WTC11 (cell line): ENCODE measurements around the gene SPEN. TPM values are rescaled to one million over a fixed set of nuclear protein-coding genes. Genes with fewer than 3 reads are reported as not detected.

ENCODE experiments used
- ATAC-seq: fragments of 200-7000 bp; cut with Tn5 transposase; 2 replicates; pipeline ENCODE4 v1.10.0; 2021; ENCODE audit warnings: mild to moderate bottlenecking, moderate library complexity
- CTCF ChIA-PET: fragments of 300-600 bp; sonication (Branson Sonifier 250); formaldehyde crosslinking; loops from one replicate; lab custom pipeline; 2021; ENCODE audit warnings: antibody characterized with exemption; lab: Charles Lee
- POLR2A ChIA-PET: fragments of 350-600 bp; sonication (Branson Sonifier 250); formaldehyde crosslinking; loops from one replicate; lab custom pipeline; 2021; ENCODE audit warnings: antibody characterized with exemption; lab: Charles Lee
- DNase-seq: peaks from one replicate; pipeline ENCODE4 v3.0.0; 2021; ENCODE audit warnings: low spot score
- H3K27ac Mint-ChIP-seq: 2 replicates; pipeline ENCODE4 v1.8.0; 2021; ENCODE audit warnings: mixed read lengths
- H3K27me3 Mint-ChIP-seq: 2 replicates; pipeline ENCODE4 v1.8.0; 2021; ENCODE audit warnings: low read depth, mild to moderate bottlenecking, moderate library complexity, mixed read lengths
- H3K36me3 Mint-ChIP-seq: 2 replicates; pipeline ENCODE4 v1.8.0; 2021; ENCODE audit warnings: mixed read lengths
- H3K4me1 Mint-ChIP-seq: 2 replicates; pipeline ENCODE4 v1.8.0; 2022; ENCODE audit warnings: mixed read lengths
- H3K4me3 Mint-ChIP-seq: 2 replicates; pipeline ENCODE4 v1.8.0; 2021; ENCODE audit warnings: mild to moderate bottlenecking, moderate library complexity, mixed read lengths
- H3K9me3 Mint-ChIP-seq: 2 replicates; pipeline ENCODE4 v1.8.0; 2021; ENCODE audit warnings: mixed read lengths
- ATF1 ChIP-seq: sonication (generic); formaldehyde crosslinking; IDR thresholded peaks from 2 replicates; pipeline ENCODE4 v1.8.1; 2023; ENCODE audit warnings: mild to moderate bottlenecking, moderate library complexity, missing genetic modification reagents
- ESRRA ChIP-seq: sonication (generic); formaldehyde crosslinking; IDR thresholded peaks from 2 replicates; pipeline ENCODE4 v1.8.1; 2022; ENCODE audit warnings: mild to moderate bottlenecking, missing genetic modification reagents, borderline replicate concordance
- FOXK1 ChIP-seq: sonication (generic); formaldehyde crosslinking; IDR thresholded peaks from 2 replicates; pipeline ENCODE4 v1.8.0; 2022; ENCODE audit warnings: mild to moderate bottlenecking, moderate library complexity, missing genetic modification reagents
- FOXP1 ChIP-seq: sonication (generic); formaldehyde crosslinking; IDR thresholded peaks from 2 replicates; pipeline ENCODE4 v1.8.0; 2022; ENCODE audit warnings: missing genetic modification reagents, mild to moderate bottlenecking, moderate library complexity, borderline replicate concordance
- GRHL2 ChIP-seq: fragments of 250-450 bp; sonication (Bioruptor Pico); IDR thresholded peaks from 2 replicates; pipeline ENCODE4 v1.8.0; 2022; ENCODE audit warnings: mild to moderate bottlenecking, moderate library complexity; ENCODE audit not compliant: insufficient replicate concordance, severe bottlenecking
- KAT7 ChIP-seq: sonication (generic); formaldehyde crosslinking; IDR thresholded peaks from 2 replicates; pipeline ENCODE4 v1.8.1; 2023; ENCODE audit warnings: missing genetic modification reagents, mild to moderate bottlenecking, borderline replicate concordance
- MXD4 ChIP-seq: fragments of 250-450 bp; sonication (Bioruptor Pico); IDR thresholded peaks from 2 replicates; pipeline ENCODE4 v1.8.0; 2021; ENCODE audit warnings: mild to moderate bottlenecking, moderate library complexity, borderline replicate concordance
- NR2C2 ChIP-seq: sonication (generic); formaldehyde crosslinking; IDR thresholded peaks from 2 replicates; pipeline ENCODE4 v1.8.0; 2022; ENCODE audit warnings: mild to moderate bottlenecking, missing genetic modification reagents
- ZNF121 ChIP-seq: sonication (generic); formaldehyde crosslinking; IDR thresholded peaks from 2 replicates; pipeline ENCODE4 v1.8.0; 2023; ENCODE audit warnings: missing genetic modification reagents
- total RNA-seq: library from RNA; stranded (reverse); gene quantifications from 3 replicates; pipeline ENCODE4 v1.2.3, GENCODE V29; 2021
- TF ChIP-seq, protein P1 (sequence below): fragments of 200-600 bp; IDR thresholded peaks from 2 replicates; pipeline ENCODE4 v1.8.0; 2022; ENCODE audit warnings: antibody characterized with exemption
- TF ChIP-seq, protein P2 (sequence below): sonication (generic); formaldehyde crosslinking; IDR thresholded peaks from 2 replicates; pipeline ENCODE4 v1.8.0; 2022; ENCODE audit warnings: missing genetic modification reagents
- TF ChIP-seq, protein P3 (sequence below): sonication (generic); formaldehyde crosslinking; IDR thresholded peaks from 2 replicates; pipeline ENCODE4 v1.8.0; 2023; ENCODE audit warnings: mild to moderate bottlenecking, missing genetic modification reagents
- TF ChIP-seq, protein P4 (sequence below): fragments of 250-450 bp; sonication (Bioruptor Pico); IDR thresholded peaks from 2 replicates; pipeline ENCODE4 v1.8.0; 2021; ENCODE audit warnings: mild to moderate bottlenecking
- TF ChIP-seq, protein P5 (sequence below): fragments of 250-450 bp; sonication (Bioruptor Pico); IDR thresholded peaks from 2 replicates; pipeline ENCODE4 v1.9.0; 2021; ENCODE audit warnings: mild to moderate bottlenecking
- TF ChIP-seq, protein P6 (sequence below): sonication (generic); formaldehyde crosslinking; IDR thresholded peaks from 2 replicates; pipeline ENCODE4 v1.8.0; 2022; ENCODE audit warnings: mild to moderate bottlenecking, missing genetic modification reagents
- TF ChIP-seq, protein P7 (sequence below): sonication (generic); formaldehyde crosslinking; IDR thresholded peaks from 2 replicates; pipeline ENCODE4 v1.8.1; 2023; ENCODE audit warnings: mild to moderate bottlenecking, missing genetic modification reagents, moderate library complexity
- TF ChIP-seq, protein P8 (sequence below): sonication (generic); formaldehyde crosslinking; IDR thresholded peaks from 2 replicates; pipeline ENCODE4 v1.8.0; 2023; ENCODE audit warnings: missing genetic modification reagents, mild to moderate bottlenecking, borderline replicate concordance

The SPEN gene
- total RNA-seq, 1 experiment from 2014 or later: 48.8 TPM

DNA sequence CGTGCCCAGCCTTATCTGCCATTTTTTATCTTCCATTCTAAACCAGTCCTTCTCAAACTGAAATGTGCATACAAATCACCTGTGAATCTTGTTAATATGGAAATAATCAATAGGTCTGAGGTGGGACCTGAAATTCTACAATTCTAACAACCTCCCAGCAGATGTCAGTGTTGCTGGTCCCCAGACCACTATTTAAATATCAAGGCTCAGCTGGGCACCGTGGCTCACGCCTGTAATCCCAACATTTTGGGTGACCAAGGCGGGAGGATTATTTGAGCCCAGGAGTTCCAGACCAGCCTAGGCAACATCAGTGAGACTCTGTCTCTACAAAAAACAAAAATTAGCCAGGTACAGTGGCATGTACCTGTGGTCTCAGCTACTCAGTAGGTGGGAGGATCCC is 44.1 kb upstream of the SPEN start:
- Mint-ChIP-seq H3K27me3 (no peaks in the 10 kb centered on the region; the same call in 1 of the 2 replicates), H3K4me1 (peaks cover 19% of the 10 kb centered on the region), H3K27ac (no peak overlapping the region), H3K36me3 (no peaks in the 10 kb centered on the region), H3K9me3 (no peaks in the 10 kb centered on the region), H3K4me3 (no peak overlapping the region)
- ChIA-PET POLR2A (interaction anchor here (0.5 kb wide), 1 partner anchor 17 kb away, joined by 3 read pairs; no protein-coding TSS in a partner anchor), CTCF (interaction anchor here (0.5 to 5.0 kb wide), 28 partner anchors 9 to 410 kb away, joined by 3 to 31 read pairs (median 4); partner anchors contain the start of genes SPEN and ZBTB17)
- DNase-seq (peak; percentile 36), ATAC-seq (peak; percentile 54)
- no peak for TF ChIP-seq FOXK1 (CRISPR knock-in tag)
- TF ChIP-seq ESRRA: no peak
- TF ChIP-seq, protein P1, sequence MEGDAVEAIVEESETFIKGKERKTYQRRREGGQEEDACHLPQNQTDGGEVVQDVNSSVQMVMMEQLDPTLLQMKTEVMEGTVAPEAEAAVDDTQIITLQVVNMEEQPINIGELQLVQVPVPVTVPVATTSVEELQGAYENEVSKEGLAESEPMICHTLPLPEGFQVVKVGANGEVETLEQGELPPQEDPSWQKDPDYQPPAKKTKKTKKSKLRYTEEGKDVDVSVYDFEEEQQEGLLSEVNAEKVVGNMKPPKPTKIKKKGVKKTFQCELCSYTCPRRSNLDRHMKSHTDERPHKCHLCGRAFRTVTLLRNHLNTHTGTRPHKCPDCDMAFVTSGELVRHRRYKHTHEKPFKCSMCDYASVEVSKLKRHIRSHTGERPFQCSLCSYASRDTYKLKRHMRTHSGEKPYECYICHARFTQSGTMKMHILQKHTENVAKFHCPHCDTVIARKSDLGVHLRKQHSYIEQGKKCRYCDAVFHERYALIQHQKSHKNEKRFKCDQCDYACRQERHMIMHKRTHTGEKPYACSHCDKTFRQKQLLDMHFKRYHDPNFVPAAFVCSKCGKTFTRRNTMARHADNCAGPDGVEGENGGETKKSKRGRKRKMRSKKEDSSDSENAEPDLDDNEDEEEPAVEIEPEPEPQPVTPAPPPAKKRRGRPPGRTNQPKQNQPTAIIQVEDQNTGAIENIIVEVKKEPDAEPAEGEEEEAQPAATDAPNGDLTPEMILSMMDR: no peak; the same call in 1 of the 2 replicates
- TF ChIP-seq ZNF121 (CRISPR knock-in tag): no peak
- TF ChIP-seq KAT7 (CRISPR knock-in tag): no peak
- TF ChIP-seq MXD4 (CRISPR knock-in tag): no peak
- TF ChIP-seq NR2C2 (CRISPR knock-in tag): no peak
- TF ChIP-seq, protein P2, sequence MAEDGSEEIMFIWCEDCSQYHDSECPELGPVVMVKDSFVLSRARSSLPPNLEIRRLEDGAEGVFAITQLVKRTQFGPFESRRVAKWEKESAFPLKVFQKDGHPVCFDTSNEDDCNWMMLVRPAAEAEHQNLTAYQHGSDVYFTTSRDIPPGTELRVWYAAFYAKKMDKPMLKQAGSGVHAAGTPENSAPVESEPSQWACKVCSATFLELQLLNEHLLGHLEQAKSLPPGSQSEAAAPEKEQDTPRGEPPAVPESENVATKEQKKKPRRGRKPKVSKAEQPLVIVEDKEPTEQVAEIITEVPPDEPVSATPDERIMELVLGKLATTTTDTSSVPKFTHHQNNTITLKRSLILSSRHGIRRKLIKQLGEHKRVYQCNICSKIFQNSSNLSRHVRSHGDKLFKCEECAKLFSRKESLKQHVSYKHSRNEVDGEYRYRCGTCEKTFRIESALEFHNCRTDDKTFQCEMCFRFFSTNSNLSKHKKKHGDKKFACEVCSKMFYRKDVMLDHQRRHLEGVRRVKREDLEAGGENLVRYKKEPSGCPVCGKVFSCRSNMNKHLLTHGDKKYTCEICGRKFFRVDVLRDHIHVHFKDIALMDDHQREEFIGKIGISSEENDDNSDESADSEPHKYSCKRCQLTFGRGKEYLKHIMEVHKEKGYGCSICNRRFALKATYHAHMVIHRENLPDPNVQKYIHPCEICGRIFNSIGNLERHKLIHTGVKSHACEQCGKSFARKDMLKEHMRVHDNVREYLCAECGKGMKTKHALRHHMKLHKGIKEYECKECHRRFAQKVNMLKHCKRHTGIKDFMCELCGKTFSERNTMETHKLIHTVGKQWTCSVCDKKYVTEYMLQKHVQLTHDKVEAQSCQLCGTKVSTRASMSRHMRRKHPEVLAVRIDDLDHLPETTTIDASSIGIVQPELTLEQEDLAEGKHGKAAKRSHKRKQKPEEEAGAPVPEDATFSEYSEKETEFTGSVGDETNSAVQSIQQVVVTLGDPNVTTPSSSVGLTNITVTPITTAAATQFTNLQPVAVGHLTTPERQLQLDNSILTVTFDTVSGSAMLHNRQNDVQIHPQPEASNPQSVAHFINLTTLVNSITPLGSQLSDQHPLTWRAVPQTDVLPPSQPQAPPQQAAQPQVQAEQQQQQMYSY (CRISPR knock-in tag): no peak
- TF ChIP-seq, protein P3, sequence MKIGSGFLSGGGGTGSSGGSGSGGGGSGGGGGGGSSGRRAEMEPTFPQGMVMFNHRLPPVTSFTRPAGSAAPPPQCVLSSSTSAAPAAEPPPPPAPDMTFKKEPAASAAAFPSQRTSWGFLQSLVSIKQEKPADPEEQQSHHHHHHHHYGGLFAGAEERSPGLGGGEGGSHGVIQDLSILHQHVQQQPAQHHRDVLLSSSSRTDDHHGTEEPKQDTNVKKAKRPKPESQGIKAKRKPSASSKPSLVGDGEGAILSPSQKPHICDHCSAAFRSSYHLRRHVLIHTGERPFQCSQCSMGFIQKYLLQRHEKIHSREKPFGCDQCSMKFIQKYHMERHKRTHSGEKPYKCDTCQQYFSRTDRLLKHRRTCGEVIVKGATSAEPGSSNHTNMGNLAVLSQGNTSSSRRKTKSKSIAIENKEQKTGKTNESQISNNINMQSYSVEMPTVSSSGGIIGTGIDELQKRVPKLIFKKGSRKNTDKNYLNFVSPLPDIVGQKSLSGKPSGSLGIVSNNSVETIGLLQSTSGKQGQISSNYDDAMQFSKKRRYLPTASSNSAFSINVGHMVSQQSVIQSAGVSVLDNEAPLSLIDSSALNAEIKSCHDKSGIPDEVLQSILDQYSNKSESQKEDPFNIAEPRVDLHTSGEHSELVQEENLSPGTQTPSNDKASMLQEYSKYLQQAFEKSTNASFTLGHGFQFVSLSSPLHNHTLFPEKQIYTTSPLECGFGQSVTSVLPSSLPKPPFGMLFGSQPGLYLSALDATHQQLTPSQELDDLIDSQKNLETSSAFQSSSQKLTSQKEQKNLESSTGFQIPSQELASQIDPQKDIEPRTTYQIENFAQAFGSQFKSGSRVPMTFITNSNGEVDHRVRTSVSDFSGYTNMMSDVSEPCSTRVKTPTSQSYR (CRISPR knock-in tag): no peak
- TF ChIP-seq, protein P4, sequence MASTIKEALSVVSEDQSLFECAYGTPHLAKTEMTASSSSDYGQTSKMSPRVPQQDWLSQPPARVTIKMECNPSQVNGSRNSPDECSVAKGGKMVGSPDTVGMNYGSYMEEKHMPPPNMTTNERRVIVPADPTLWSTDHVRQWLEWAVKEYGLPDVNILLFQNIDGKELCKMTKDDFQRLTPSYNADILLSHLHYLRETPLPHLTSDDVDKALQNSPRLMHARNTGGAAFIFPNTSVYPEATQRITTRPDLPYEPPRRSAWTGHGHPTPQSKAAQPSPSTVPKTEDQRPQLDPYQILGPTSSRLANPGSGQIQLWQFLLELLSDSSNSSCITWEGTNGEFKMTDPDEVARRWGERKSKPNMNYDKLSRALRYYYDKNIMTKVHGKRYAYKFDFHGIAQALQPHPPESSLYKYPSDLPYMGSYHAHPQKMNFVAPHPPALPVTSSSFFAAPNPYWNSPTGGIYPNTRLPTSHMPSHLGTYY: no peak
- TF ChIP-seq, protein P5, sequence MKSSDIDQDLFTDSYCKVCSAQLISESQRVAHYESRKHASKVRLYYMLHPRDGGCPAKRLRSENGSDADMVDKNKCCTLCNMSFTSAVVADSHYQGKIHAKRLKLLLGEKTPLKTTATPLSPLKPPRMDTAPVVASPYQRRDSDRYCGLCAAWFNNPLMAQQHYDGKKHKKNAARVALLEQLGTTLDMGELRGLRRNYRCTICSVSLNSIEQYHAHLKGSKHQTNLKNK: no peak

DNA sequence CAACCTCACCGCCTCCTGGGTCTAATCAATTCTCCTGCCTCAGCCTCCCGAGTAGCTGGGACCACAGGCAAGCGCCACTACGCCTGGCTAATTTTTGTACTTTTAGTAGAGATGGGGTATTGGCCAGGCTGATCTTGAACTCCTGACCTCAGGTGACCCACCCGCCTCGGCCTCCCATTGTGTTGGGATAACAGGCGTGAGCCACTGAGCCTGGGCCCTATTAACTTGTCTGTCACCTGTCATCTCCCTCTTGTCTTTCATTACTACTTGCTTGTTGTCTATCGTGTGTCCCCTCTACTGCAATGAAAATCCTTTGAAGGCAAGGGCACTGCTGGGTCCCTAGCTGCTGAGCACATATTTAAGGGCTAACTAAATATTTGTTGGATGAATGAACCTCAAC is 43.4 kb upstream of the SPEN start:
- DNase-seq (no peak), ATAC-seq (no peak)
- H3K9me3 Mint-ChIP-seq: no peaks in the 10 kb centered on the region
- no peaks in the 10 kb centered on the region; the same call in 1 of the 2 replicates for H3K27me3 Mint-ChIP-seq
- ChIA-PET CTCF (interaction anchor here (0.6 to 5.0 kb wide), 26 partner anchors 10 to 359 kb away, joined by 3 to 31 read pairs (median 4); partner anchors contain the start of genes SPEN and ZBTB17), POLR2A (no interaction called here)
- H3K4me1 Mint-ChIP-seq: peaks cover 24% of the 10 kb centered on the region
- H3K27ac Mint-ChIP-seq: no peak overlapping the region
- no peak overlapping the region for H3K4me3 Mint-ChIP-seq
- no peaks in the 10 kb centered on the region for H3K36me3 Mint-ChIP-seq
- TF ChIP-seq, protein P6, sequence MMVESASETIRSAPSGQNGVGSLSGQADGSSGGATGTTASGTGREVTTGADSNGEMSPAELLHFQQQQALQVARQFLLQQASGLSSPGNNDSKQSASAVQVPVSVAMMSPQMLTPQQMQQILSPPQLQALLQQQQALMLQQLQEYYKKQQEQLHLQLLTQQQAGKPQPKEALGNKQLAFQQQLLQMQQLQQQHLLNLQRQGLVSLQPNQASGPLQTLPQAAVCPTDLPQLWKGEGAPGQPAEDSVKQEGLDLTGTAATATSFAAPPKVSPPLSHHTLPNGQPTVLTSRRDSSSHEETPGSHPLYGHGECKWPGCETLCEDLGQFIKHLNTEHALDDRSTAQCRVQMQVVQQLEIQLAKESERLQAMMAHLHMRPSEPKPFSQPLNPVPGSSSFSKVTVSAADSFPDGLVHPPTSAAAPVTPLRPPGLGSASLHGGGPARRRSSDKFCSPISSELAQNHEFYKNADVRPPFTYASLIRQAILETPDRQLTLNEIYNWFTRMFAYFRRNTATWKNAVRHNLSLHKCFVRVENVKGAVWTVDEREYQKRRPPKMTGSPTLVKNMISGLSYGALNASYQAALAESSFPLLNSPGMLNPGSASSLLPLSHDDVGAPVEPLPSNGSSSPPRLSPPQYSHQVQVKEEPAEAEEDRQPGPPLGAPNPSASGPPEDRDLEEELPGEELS: no peak
- TF ChIP-seq GRHL2 (no peak), ATF1 (CRISPR knock-in tag) (no peak), FOXP1 (CRISPR knock-in tag) (no peak)
- TF ChIP-seq, protein P7, sequence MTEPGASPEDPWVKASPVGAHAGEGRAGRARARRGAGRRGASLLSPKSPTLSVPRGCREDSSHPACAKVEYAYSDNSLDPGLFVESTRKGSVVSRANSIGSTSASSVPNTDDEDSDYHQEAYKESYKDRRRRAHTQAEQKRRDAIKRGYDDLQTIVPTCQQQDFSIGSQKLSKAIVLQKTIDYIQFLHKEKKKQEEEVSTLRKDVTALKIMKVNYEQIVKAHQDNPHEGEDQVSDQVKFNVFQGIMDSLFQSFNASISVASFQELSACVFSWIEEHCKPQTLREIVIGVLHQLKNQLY (CRISPR knock-in tag): no peak
- TF ChIP-seq, protein P8, sequence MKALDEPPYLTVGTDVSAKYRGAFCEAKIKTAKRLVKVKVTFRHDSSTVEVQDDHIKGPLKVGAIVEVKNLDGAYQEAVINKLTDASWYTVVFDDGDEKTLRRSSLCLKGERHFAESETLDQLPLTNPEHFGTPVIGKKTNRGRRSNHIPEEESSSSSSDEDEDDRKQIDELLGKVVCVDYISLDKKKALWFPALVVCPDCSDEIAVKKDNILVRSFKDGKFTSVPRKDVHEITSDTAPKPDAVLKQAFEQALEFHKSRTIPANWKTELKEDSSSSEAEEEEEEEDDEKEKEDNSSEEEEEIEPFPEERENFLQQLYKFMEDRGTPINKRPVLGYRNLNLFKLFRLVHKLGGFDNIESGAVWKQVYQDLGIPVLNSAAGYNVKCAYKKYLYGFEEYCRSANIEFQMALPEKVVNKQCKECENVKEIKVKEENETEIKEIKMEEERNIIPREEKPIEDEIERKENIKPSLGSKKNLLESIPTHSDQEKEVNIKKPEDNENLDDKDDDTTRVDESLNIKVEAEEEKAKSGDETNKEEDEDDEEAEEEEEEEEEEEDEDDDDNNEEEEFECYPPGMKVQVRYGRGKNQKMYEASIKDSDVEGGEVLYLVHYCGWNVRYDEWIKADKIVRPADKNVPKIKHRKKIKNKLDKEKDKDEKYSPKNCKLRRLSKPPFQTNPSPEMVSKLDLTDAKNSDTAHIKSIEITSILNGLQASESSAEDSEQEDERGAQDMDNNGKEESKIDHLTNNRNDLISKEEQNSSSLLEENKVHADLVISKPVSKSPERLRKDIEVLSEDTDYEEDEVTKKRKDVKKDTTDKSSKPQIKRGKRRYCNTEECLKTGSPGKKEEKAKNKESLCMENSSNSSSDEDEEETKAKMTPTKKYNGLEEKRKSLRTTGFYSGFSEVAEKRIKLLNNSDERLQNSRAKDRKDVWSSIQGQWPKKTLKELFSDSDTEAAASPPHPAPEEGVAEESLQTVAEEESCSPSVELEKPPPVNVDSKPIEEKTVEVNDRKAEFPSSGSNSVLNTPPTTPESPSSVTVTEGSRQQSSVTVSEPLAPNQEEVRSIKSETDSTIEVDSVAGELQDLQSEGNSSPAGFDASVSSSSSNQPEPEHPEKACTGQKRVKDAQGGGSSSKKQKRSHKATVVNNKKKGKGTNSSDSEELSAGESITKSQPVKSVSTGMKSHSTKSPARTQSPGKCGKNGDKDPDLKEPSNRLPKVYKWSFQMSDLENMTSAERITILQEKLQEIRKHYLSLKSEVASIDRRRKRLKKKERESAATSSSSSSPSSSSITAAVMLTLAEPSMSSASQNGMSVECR: no peak
